HepG2 (cell line): ENCODE measurements around the gene CRK. TPM values are rescaled to one million over a fixed set of nuclear protein-coding genes. Genes with fewer than 3 reads are reported as not detected.

Experiments used
- EP300 ChIP-seq, 3 experiments: sonication (generic) in 1 of 3; formaldehyde crosslinking in 1 of 3; IDR thresholded peaks; 2 replicates each; pipeline versions ENCODE4 v1.5.1 to v1.6.1; 2011 to 2020; ENCODE audit warnings: low read depth in 2 of 3, low read length in 2 of 3, borderline replicate concordance in 1 of 3, improper control_type of control experiment in 1 of 3, mild to moderate bottlenecking in 1 of 3, missing genetic modification reagents in 1 of 3, moderate library complexity in 1 of 3
- JDP2 ChIP-seq: sonication (generic); formaldehyde crosslinking; IDR thresholded peaks from 2 replicates; pipeline ENCODE4 v1.8.1; 2022; ENCODE audit warnings: missing genetic modification reagents, borderline replicate concordance
- MBD4 ChIP-seq: IDR thresholded peaks from 2 replicates; pipeline ENCODE4 v1.6.1; 2012; ENCODE audit warnings: low read length, inconsistent platforms, borderline replicate concordance
- MTERF4 ChIP-seq: sonication (generic); formaldehyde crosslinking; IDR thresholded peaks from 2 replicates; pipeline ENCODE4 v1.8.0; 2023; ENCODE audit warnings: mild to moderate bottlenecking, missing genetic modification reagents
- NFATC3 ChIP-seq: sonication (generic); formaldehyde crosslinking; IDR thresholded peaks from 2 replicates; pipeline ENCODE4 v1.5.1; 2020; ENCODE audit warnings: mild to moderate bottlenecking, missing genetic modification reagents
- RERE ChIP-seq: IDR thresholded peaks from 2 replicates; pipeline ENCODE4 v1.6.1; 2016; ENCODE audit warnings: low read depth, missing genetic modification reagents, missing compliant biosample characterization
- SMAD3 ChIP-seq: sonication (generic); formaldehyde crosslinking; IDR thresholded peaks from 2 replicates; pipeline ENCODE4 v1.4.0; 2020; ENCODE audit warnings: missing genetic modification reagents
- TAF1 ChIP-seq: sonication (generic); formaldehyde crosslinking; IDR thresholded peaks from 2 replicates; pipeline ENCODE4 v1.4.0; 2020; ENCODE audit warnings: missing genetic modification reagents
- ZMAT3 ChIP-seq: sonication (generic); formaldehyde crosslinking; conservative IDR thresholded peaks from 2 replicates; pipeline ENCODE4 v1.7.0; 2021; ENCODE audit warnings: missing genetic modification reagents
- ZNF414 ChIP-seq: sonication (generic); formaldehyde crosslinking; IDR thresholded peaks from 2 replicates; pipeline ENCODE4 v1.5.0; 2020; ENCODE audit warnings: missing genetic modification reagents
- ZNF446 ChIP-seq: sonication (generic); formaldehyde crosslinking; IDR thresholded peaks from 2 replicates; pipeline ENCODE4 v1.5.0; 2020; ENCODE audit warnings: mild to moderate bottlenecking, missing genetic modification reagents
- ZNF468 ChIP-seq: sonication (generic); formaldehyde crosslinking; IDR thresholded peaks from 2 replicates; pipeline ENCODE4 v1.8.0; 2022; ENCODE audit warnings: mild to moderate bottlenecking, moderate library complexity, missing genetic modification reagents
- ZNF550 ChIP-seq: sonication (generic); formaldehyde crosslinking; IDR thresholded peaks from 2 replicates; pipeline ENCODE4 v1.4.0; 2020; ENCODE audit warnings: mild to moderate bottlenecking, missing genetic modification reagents, borderline replicate concordance
- ZNF552 ChIP-seq: sonication (generic); formaldehyde crosslinking; IDR thresholded peaks from 2 replicates; pipeline ENCODE4 v1.9.0; 2022; ENCODE audit warnings: missing genetic modification reagents, mild to moderate bottlenecking, borderline replicate concordance
- ZNF570 ChIP-seq: sonication (generic); formaldehyde crosslinking; IDR thresholded peaks from 2 replicates; pipeline ENCODE4 v1.4.0; 2020; ENCODE audit warnings: mild to moderate bottlenecking, missing genetic modification reagents, borderline replicate concordance
- ZNF740 ChIP-seq: sonication (generic); formaldehyde crosslinking; IDR thresholded peaks from 2 replicates; pipeline ENCODE4 v1.4.0; 2020; ENCODE audit warnings: missing genetic modification reagents
- ZNF761 ChIP-seq: sonication (generic); formaldehyde crosslinking; conservative IDR thresholded peaks from 2 replicates; pipeline ENCODE4 v1.4.0; 2020; ENCODE audit warnings: mild to moderate bottlenecking, missing genetic modification reagents
- ZNF792 ChIP-seq: IDR thresholded peaks from 2 replicates; pipeline ENCODE4 v1.6.1; 2016
- ZNF816 ChIP-seq: sonication (generic); formaldehyde crosslinking; IDR thresholded peaks from 2 replicates; pipeline ENCODE4 v1.8.0; 2022; ENCODE audit warnings: missing genetic modification reagents, mild to moderate bottlenecking, borderline replicate concordance
- ZNF83 ChIP-seq: sonication (generic); formaldehyde crosslinking; IDR thresholded peaks from 2 replicates; pipeline ENCODE4 v1.4.0; 2020; ENCODE audit warnings: missing genetic modification reagents, mild to moderate bottlenecking, borderline replicate concordance
- ZNF891 ChIP-seq: sonication (generic); formaldehyde crosslinking; IDR thresholded peaks from 2 replicates; pipeline ENCODE4 v1.5.0; 2020; ENCODE audit warnings: mild to moderate bottlenecking, missing genetic modification reagents
- ZSCAN29 ChIP-seq: sonication (generic); formaldehyde crosslinking; conservative IDR thresholded peaks from 2 replicates; pipeline ENCODE4 v1.4.0; 2020; ENCODE audit warnings: mild to moderate bottlenecking, missing genetic modification reagents
- polyA plus RNA-seq, 8 experiments: library from polyadenylated mRNA; depleted of rRNA in 3 of 8; stranded (reverse) in 7 of 8; unstranded in 1 of 8; fragments of >200 nt; fragmentation: Illumina TruSeq in 4 of 8; extraction: Trizol in 4 of 8; gene quantifications; 2 replicates each; pipeline versions ENCODE4 v1.2.1 to v1.2.3, GENCODE V29; 2011 to 2016; ENCODE audit warnings: low read depth in 4 of 8, missing spikeins in 1 of 8, mixed read lengths in 1 of 8; ENCODE audit not compliant: insufficient read depth in 1 of 8
- total RNA-seq, 5 experiments: library from RNA; depleted of rRNA; stranded (reverse); fragments of >200 nt; fragmentation: Illumina TruSeq; extraction: Trizol; gene quantifications; 2 replicates each; pipeline ENCODE4 v1.2.3, GENCODE V29; 2016; ENCODE audit warnings: low read depth in 1 of 5

The CRK gene
- total and polyA plus RNA-seq, 2 of the 13 experiments (the other 11 are each of a cell fraction or from before 2014, with no cell fraction given) = 47.4 to 54.2 TPM

- TF ChIP-seq SMAD3 (CRISPR knock-in tag) (no peak), MBD4 (no peak), ZNF468 (CRISPR knock-in tag) (no peak), ZNF83 (peak; percentile 83; the same call in 1 of the 2 replicates), EP300 (IDR thresholded peaks at IDR 0.05; ENCODE audit: low read depth in 2 of 2, low read length in 2 of 2) (no peak), EP300 (CRISPR knock-in tag; IDR thresholded peaks at IDR 0.05; ENCODE audit: borderline replicate concordance) (no peak), RERE (CRISPR knock-in tag) (no peak), ZNF552 (no peak), ZNF446 (CRISPR knock-in tag) (peak; percentile 62; the same call in 1 of the 2 replicates), ZNF761 (peak; percentile 86), ZNF816 (peak; percentile 80; the same call in 1 of the 2 replicates), NFATC3 (CRISPR knock-in tag) (no peak), MTERF4 (CRISPR knock-in tag) (no peak; the same call in 1 of the 2 replicates), ZNF570 (CRISPR knock-in tag) (no peak), ZNF891 (CRISPR knock-in tag) (no peak), ZNF792 (CRISPR knock-in tag) (0 out of 2 replicates have a peak, but pooled peaks have one; percentile 19), ZNF740 (peak; percentile 93), ZSCAN29 (CRISPR knock-in tag) (peak; percentile 60; the same call in 1 of the 2 replicates), ZMAT3 (CRISPR knock-in tag) (0 out of 2 replicates have a peak, but pooled peaks have one; percentile 28), TAF1 (CRISPR knock-in tag) (peak; percentile 95), ZNF550 (CRISPR knock-in tag) (0 out of 2 replicates have a peak, but pooled peaks have one; percentile 65), ZNF414 (peak; percentile 84; the same call in 1 of the 2 replicates), JDP2 (CRISPR knock-in tag) (no peak)
Measured at GRCh38 chr17:1399679-1400512, 56.1 kb downstream of the CRK start, which contains the start of gene YWHAE (continued).
